ENCODE data around the gene KIRREL3. TPM values are rescaled to one million over a fixed set of nuclear protein-coding genes. Genes with fewer than 3 reads are reported as not detected.

Gene KIRREL3
- total and polyA plus RNA-seq, 2 of the 8 experiments (the other 6 are each of a cell fraction or from before 2014, with no cell fraction given): 0.29 to 0.32 TPM

DNA sequence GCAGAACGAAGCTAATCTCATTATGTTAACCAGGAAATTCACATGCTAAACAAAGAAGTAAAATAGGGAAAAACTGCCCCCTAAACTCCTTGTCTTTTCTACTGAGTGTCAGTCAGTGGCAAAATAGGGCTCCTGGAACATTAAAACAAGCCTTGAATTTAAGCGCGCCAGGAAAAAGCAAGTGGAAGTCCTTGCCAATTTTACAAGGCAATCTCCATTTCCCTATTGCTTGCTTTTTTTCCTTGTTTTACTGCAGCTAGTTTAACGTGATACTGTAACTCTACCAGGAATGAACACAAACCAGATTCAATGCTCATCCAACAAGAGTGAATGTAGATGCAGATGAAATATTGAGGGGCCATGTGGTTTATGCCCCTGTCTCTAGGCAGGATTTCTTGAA, 28.1 kb upstream of the KIRREL3 start (continued):
- TF ChIP-seq CEBPB (IDR thresholded peaks at IDR 0.05; ENCODE audit: low read depth, low read length): no peak

Measured in H1 (cell line).